Body of pancreas (tissue), 4 donors: ENCODE results near the gene ZNF469. TPM values are rescaled to one million over a fixed set of nuclear protein-coding genes. Genes with fewer than 3 reads are reported as not detected.

Experiments
- ATAC-seq: fragments of 150-250 bp; one replicate; pipeline ENCODE4 v1.9.1; 2016
- DNase-seq, 4 donors: peaks; one replicate each; pipeline ENCODE4 v3.0.0-alpha.2; 2019
- H3K27ac ChIP-seq, 4 donors: fragments of 200-600 bp; sonication (generic); 1 replicate in 3 of 4; 2 replicates in 1 of 4; pipeline versions ENCODE4 v1.5.1 to v1.6.1; 2016 to 2019; ENCODE audit warnings: mild to moderate bottlenecking in 1 of 4, mixed read lengths in 1 of 4, moderate library complexity in 1 of 4
- H3K27me3 ChIP-seq, 2 donors: fragments of 200-600 bp; sonication (generic); one replicate each; pipeline ENCODE4 v1.6.0; 2016; ENCODE audit warnings: mild to moderate bottlenecking in 1 of 2
- H3K36me3 ChIP-seq, 2 donors: fragments of 200-600 bp; sonication (generic); replicated peaks in 1 of 2; 2 replicates each; pipeline ENCODE4 v1.5.1; 2016; ENCODE audit warnings: low read depth in 2 of 2; ENCODE audit not compliant: insufficient read depth in 1 of 2
- H3K4me1 ChIP-seq: fragments of 200-600 bp; sonication (generic); one replicate; pipeline ENCODE4 v1.6.0; 2016
- H3K4me3 ChIP-seq, 2 donors: fragments of 200-600 bp; sonication (generic); 1 replicate in 1 of 2; 2 replicates in 1 of 2; pipeline ENCODE4 v1.5.1; 2016 to 2019
- H3K9me3 ChIP-seq, 3 donors: fragments of 200-600 bp; sonication (generic); 1 replicate in 2 of 3; 2 replicates in 1 of 3; pipeline ENCODE4 v1.5.1; 2016
- POLR2A ChIP-seq, 3 donors: fragments of 450-650 bp; IDR thresholded peaks; one replicate each; pipeline ENCODE4 v1.6.1; 2016; ENCODE audit warnings: antibody characterized with exemption in 3 of 3, mild to moderate bottlenecking in 2 of 3
- WGBS, 2 donors: methylation state at CpG; one replicate each; pipeline ENCODE4 v1.1.5; 2017; 5-methylcytosine and 5-hydroxymethylcytosine counted together
- intact Hi-C: fragments of 100-400 bp; cut with DNase I; formaldehyde crosslinking; loops from one replicate; pipeline ENCODE4 v1.15.1; 2023
- total RNA-seq, 2 donors: library from RNA; depleted of rRNA; stranded (reverse); fragments of >200 nt; gene quantifications; one replicate each; pipeline ENCODE4 v1.1.0, GENCODE V29; 2016
- TF ChIP-seq, protein P1 (sequence below), 7 experiments: fragments of 450-650 bp in 4 of 7; fragments of 200-600 bp in 3 of 7; sonication (generic) in 3 of 7; IDR thresholded peaks; one replicate each; pipeline ENCODE4 v1.5.1; 2016 to 2019; ENCODE audit warnings: antibody characterized with exemption in 7 of 7

Gene ZNF469
- total RNA-seq, 2 donors from 2014 or later = 0.99 to 1.0 TPM

- no peaks in the 10 kb centered on the region for H3K36me3 ChIP-seq
- TF ChIP-seq, protein P1, sequence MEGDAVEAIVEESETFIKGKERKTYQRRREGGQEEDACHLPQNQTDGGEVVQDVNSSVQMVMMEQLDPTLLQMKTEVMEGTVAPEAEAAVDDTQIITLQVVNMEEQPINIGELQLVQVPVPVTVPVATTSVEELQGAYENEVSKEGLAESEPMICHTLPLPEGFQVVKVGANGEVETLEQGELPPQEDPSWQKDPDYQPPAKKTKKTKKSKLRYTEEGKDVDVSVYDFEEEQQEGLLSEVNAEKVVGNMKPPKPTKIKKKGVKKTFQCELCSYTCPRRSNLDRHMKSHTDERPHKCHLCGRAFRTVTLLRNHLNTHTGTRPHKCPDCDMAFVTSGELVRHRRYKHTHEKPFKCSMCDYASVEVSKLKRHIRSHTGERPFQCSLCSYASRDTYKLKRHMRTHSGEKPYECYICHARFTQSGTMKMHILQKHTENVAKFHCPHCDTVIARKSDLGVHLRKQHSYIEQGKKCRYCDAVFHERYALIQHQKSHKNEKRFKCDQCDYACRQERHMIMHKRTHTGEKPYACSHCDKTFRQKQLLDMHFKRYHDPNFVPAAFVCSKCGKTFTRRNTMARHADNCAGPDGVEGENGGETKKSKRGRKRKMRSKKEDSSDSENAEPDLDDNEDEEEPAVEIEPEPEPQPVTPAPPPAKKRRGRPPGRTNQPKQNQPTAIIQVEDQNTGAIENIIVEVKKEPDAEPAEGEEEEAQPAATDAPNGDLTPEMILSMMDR (IDR thresholded peaks at IDR 0.05) = no peak
- TF ChIP-seq POLR2A (IDR thresholded peaks at IDR 0.05) = no peak
- H3K27me3 ChIP-seq = no peaks in the 10 kb centered on the region
- DNase-seq (no peak), ATAC-seq (no peak)
- no peak overlapping the region for H3K4me3 ChIP-seq
- H3K4me1 ChIP-seq = no peaks in the 10 kb centered on the region
- no peak overlapping the region for H3K27ac ChIP-seq
- WGBS, 2 donors = 69 to 84% methylated on average over 12 to 20 of the region's 21 CpGs
- intact Hi-C loops = no loop called here
- H3K9me3 ChIP-seq = no peaks in the 10 kb centered on the region
Observed at GRCh38 chr16:88347656-88348376, 34.9 kb upstream of the ZNF469 start.

- no peak for ATAC-seq
- no peak for DNase-seq
- no peak overlapping the region for H3K27ac ChIP-seq
Observed at GRCh38 chr16:88348377-88349152, 34.2 kb upstream of the ZNF469 start.

DNA sequence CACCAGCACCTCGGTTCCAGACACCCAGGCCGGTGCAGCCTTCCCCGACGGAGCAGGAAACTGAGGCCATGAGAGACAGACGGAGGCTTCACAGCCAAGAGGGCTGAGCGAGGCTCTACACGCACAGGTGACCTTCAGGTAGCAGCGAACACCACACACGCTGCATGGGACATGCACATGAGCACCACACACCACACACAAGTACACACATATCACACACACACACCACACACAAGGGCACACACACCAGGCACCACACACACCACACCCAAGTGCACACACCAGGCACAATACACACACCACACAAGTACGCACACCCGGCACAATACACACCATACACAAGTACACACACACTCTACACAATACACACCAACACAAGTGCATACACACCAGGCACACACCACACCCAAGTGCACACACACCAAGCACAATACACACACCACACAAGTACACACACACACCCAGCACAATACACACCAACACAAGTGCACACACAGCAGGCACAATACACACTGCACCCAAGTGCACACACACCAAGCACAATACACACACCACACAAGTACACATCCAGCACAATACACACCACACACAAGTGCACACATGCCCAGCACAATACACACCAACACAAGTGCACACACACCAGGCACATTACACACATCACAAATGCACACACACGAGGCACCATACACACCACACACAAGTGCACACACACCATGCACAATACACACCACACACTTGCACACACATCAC lies 33.4 kb upstream of the ZNF469 start:
- H3K4me3 ChIP-seq = no peak overlapping the region
- ATAC-seq = no peak
- H3K36me3 ChIP-seq = no peaks in the 10 kb centered on the region
- intact Hi-C loops = no loop called here
- no peak for DNase-seq
- no peaks in the 10 kb centered on the region for H3K27me3 ChIP-seq
- H3K9me3 ChIP-seq = no peaks in the 10 kb centered on the region
- no peak for TF ChIP-seq POLR2A (IDR thresholded peaks at IDR 0.05)
- TF ChIP-seq, protein P1 (IDR thresholded peaks at IDR 0.05) = no peak
- WGBS, 2 donors = 58 to 80% methylated on average over 6 to 12 of the region's 12 CpGs
- H3K27ac ChIP-seq = no peak overlapping the region
- H3K4me1 ChIP-seq = no peaks in the 10 kb centered on the region

More at GRCh38 chr16:88348377-88349152, 34.2 kb upstream of the ZNF469 start:
- H3K4me3 ChIP-seq = no peak overlapping the region
- no peak for TF ChIP-seq POLR2A (IDR thresholded peaks at IDR 0.05)
- TF ChIP-seq, protein P1 (IDR thresholded peaks at IDR 0.05) = no peak
- H3K27me3 ChIP-seq = no peaks in the 10 kb centered on the region
- intact Hi-C loops = no loop called here
- H3K9me3 ChIP-seq = no peaks in the 10 kb centered on the region
- no peaks in the 10 kb centered on the region for H3K4me1 ChIP-seq
- 76 to 100% methylated on average over 1 to 21 of the region's 25 CpGs for WGBS, 2 donors
- no peaks in the 10 kb centered on the region for H3K36me3 ChIP-seq

DNA sequence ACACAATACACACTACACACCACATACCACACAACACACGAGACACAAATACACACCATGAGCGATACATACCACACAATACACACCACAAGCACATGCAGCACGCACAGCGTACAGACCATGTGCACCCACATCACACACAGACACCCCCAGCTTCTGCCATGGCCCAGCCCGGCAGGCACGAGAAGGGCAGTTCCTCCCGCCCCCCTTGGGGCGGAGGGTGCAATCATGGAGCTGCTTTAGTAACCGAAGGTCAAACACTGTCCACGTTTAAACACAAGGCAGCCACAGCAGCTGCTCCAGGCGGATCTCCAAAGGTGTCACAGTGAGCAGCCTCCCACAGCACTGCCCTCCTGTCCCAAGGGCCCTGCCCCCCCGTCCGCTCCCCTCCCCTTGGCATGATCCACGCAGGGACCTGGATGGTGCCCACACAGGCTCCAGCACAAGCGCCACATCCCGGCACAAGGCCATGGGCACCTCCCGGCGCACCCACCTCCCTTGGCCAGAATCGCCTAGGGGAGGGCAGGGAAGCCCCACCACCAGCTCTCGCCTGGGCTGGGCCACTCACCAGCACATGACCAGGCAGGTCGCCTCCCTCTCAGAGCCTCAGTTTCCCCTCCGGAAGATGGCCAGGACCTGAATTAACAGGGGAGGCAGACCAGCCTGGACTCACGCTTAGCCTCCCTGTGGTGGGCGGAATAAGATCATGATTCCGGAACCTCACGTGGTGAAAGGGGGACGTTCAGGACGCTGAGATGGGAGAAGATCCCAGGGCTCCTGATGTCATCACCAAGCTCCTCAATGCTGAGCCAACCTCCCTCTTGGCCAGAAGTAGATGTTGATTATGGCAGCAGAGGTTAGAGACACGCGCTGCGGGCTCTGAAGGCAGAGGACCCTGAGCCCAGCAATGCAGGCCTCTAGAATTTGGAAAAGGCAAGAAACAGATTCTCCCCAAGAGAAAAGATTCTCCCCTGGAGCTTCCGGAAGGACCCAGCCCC lies 32.6 kb upstream of the ZNF469 start:
- no peak for DNase-seq
- no peak overlapping the region for H3K4me3 ChIP-seq
- no peaks in the 10 kb centered on the region for H3K9me3 ChIP-seq
- no peaks in the 10 kb centered on the region for H3K36me3 ChIP-seq
- no peak overlapping the region for H3K27ac ChIP-seq
- no peak for TF ChIP-seq POLR2A (IDR thresholded peaks at IDR 0.05)
- TF ChIP-seq, protein P1 (IDR thresholded peaks at IDR 0.05) = no peak
- WGBS, 2 donors = 73 to 84% methylated on average over 15 to 32 of the region's 32 CpGs
- H3K4me1 ChIP-seq = no peaks in the 10 kb centered on the region
- no peak for ATAC-seq
- no peaks in the 10 kb centered on the region for H3K27me3 ChIP-seq
- intact Hi-C loops = no loop called here
